Liver (tissue), 9 donors: ENCODE results near the gene GTPBP10. TPM values are rescaled to one million over a fixed set of nuclear protein-coding genes. Genes with fewer than 3 reads are reported as not detected.
"Not testable (repeated sequence)": the region's sequence is repeated elsewhere in the genome, so short reads cannot be mapped to it uniquely, and the experiment has no call there.

Experiments used
- DNase-seq: peaks from one replicate; pipeline ENCODE4 v3.0.0-alpha.2; 2017; ENCODE audit warnings: low spot score
- H3K27ac ChIP-seq, 2 donors: one replicate each; pipeline ENCODE4 v1.7.0; 2013; ENCODE audit warnings: inconsistent platforms in 2 of 2, low read length in 2 of 2, control low read depth in 1 of 2, low read depth in 1 of 2, mild to moderate bottlenecking in 1 of 2
- H3K27me3 ChIP-seq, 4 donors: one replicate each; pipeline versions ENCODE4 v1.6.1 to v1.7.0; 2013; ENCODE audit warnings: low read length in 3 of 4, inconsistent platforms in 1 of 4, mild to moderate bottlenecking in 1 of 4, moderate library complexity in 1 of 4; ENCODE audit not compliant: control insufficient read depth in 4 of 4, insufficient read depth in 4 of 4
- H3K36me3 ChIP-seq, 4 donors: one replicate each; pipeline versions ENCODE4 v1.6.1 to v1.7.0; 2013; ENCODE audit warnings: low read length in 3 of 4, mild to moderate bottlenecking in 3 of 4, low read depth in 1 of 4, moderate library complexity in 1 of 4; ENCODE audit not compliant: control insufficient read depth in 4 of 4, insufficient read depth in 3 of 4
- H3K4me1 ChIP-seq, 4 donors: one replicate each; pipeline versions ENCODE4 v1.6.1 to v1.7.0; 2013; ENCODE audit warnings: low read length in 3 of 4, mild to moderate bottlenecking in 3 of 4, moderate library complexity in 1 of 4; ENCODE audit not compliant: control insufficient read depth in 4 of 4, insufficient read depth in 4 of 4
- H3K4me3 ChIP-seq, 3 donors: one replicate each; pipeline versions ENCODE4 v1.6.1 to v1.7.0; 2013; ENCODE audit warnings: low read length in 3 of 3, control low read depth in 1 of 3, low read depth in 1 of 3, mild to moderate bottlenecking in 1 of 3
- H3K9ac ChIP-seq, 2 donors: one replicate each; pipeline ENCODE4 v1.7.0; 2013; ENCODE audit warnings: low read length in 2 of 2, mild to moderate bottlenecking in 2 of 2, moderate library complexity in 2 of 2, control low read depth in 1 of 2, low read depth in 1 of 2
- H3K9me3 ChIP-seq, 4 donors: one replicate each; pipeline versions ENCODE4 v1.6.1 to v1.7.0; 2013; ENCODE audit warnings: low read length in 3 of 4; ENCODE audit not compliant: control insufficient read depth in 4 of 4
- ATF3 ChIP-seq: IDR thresholded peaks from 2 replicates; pipeline ENCODE4 v1.6.1; 2016; ENCODE audit warnings: antibody characterized with exemption
- CTCF ChIP-seq: fragments of 150-350 bp; IDR thresholded peaks from 2 replicates; pipeline ENCODE4 v1.5.1; 2017; ENCODE audit warnings: improper control_type of control experiment, low read depth, low read length; ENCODE audit not compliant: missing input control
- EGR1 ChIP-seq, 2 donors: IDR thresholded peaks; 2 replicates each; pipeline ENCODE4 v1.6.1; 2016 to 2018; ENCODE audit warnings: antibody characterized with exemption in 2 of 2, low read depth in 2 of 2
- FOXA1 ChIP-seq: IDR thresholded peaks from 2 replicates; pipeline ENCODE4 v1.6.1; 2016; ENCODE audit warnings: antibody characterized with exemption
- GABPA ChIP-seq, 2 donors: IDR thresholded peaks in 1 of 2; conservative IDR thresholded peaks in 1 of 2; 2 replicates each; pipeline ENCODE4 v1.6.1; 2016; ENCODE audit warnings: antibody characterized with exemption in 2 of 2, mild to moderate bottlenecking in 1 of 2, moderate library complexity in 1 of 2
- HNF4A ChIP-seq, 2 donors: conservative IDR thresholded peaks; 2 replicates each; pipeline ENCODE4 v1.6.1; 2016; ENCODE audit warnings: antibody characterized with exemption in 2 of 2, mild to moderate bottlenecking in 2 of 2
- HNF4G ChIP-seq: IDR thresholded peaks from 2 replicates; pipeline ENCODE4 v1.6.1; 2016; ENCODE audit warnings: antibody characterized with exemption
- JUND ChIP-seq, 2 donors: IDR thresholded peaks; 2 replicates each; pipeline ENCODE4 v1.6.1; 2016; ENCODE audit warnings: antibody characterized with exemption in 2 of 2
- NR2F2 ChIP-seq: IDR thresholded peaks from 2 replicates; pipeline ENCODE4 v1.6.1; 2016; ENCODE audit warnings: antibody characterized with exemption
- RAD21 ChIP-seq, 2 donors: IDR thresholded peaks; 2 replicates each; pipeline ENCODE4 v1.6.1; 2016; ENCODE audit warnings: antibody characterized with exemption in 2 of 2, mild to moderate bottlenecking in 2 of 2
- RXRA ChIP-seq, 2 donors: IDR thresholded peaks; 2 replicates each; pipeline ENCODE4 v1.6.1; 2017 to 2018; ENCODE audit warnings: antibody characterized with exemption in 2 of 2, mild to moderate bottlenecking in 1 of 2
- SP1 ChIP-seq: IDR thresholded peaks from 2 replicates; pipeline ENCODE4 v1.6.1; 2018; ENCODE audit warnings: antibody characterized with exemption, mild to moderate bottlenecking
- TAF1 ChIP-seq: conservative IDR thresholded peaks from 2 replicates; pipeline ENCODE4 v1.6.1; 2016; ENCODE audit warnings: antibody characterized with exemption, mild to moderate bottlenecking
- ZBTB33 ChIP-seq: IDR thresholded peaks from 2 replicates; pipeline ENCODE4 v1.6.1; 2016; ENCODE audit warnings: antibody characterized with exemption
- WGBS: extraction: QIAGEN DNeasy Blood & Tissue Kit; methylation state at CpG from one replicate; pipeline ENCODE4 v1.1.7; 2013; 5-methylcytosine and 5-hydroxymethylcytosine counted together
- polyA plus RNA-seq, 2 donors: library from polyadenylated mRNA; stranded (reverse) in 1 of 2; unstranded in 1 of 2; fragments of 200-250 nt in 1 of 2; fragments of >200 nt in 1 of 2; fragmentation: Nextera tagmentation in 1 of 2; extraction: Ambion mirVana in 1 of 2; gene quantifications; one replicate each; pipeline versions ENCODE4 v1.2.1 to v1.2.3, GENCODE V29; 2013 to 2015
- total RNA-seq, 2 donors: library from RNA; depleted of rRNA; stranded (reverse); fragments of >200 nt; gene quantifications; one replicate each; pipeline ENCODE4 v1.2.3, GENCODE V29; 2014
- donor health status: healthy.
- donor health status: healthy.
- donor health status: healthy.
- donor health status: healthy.
- donor health status: healthy.

GTPBP10 gene
- total and polyA plus RNA-seq, 4 donors = 6.5 to 18.9 (median 12.2) TPM

GRCh38 chr7:90326500-90326899 is 20.0 kb upstream of the GTPBP10 start:
- Histone ChIP-seq H3K9me3 (no peaks in the 10 kb centered on the region), H3K27ac (no peak overlapping the region), H3K36me3 (no peaks in the 10 kb centered on the region), H3K4me1 (no peaks in the 10 kb centered on the region), H3K27me3 (peaks cover 0 to 10% (median 3%) of the 10 kb centered on the region in 4 donors), H3K4me3 (no peak overlapping the region), H3K9ac (no peak overlapping the region)
- 24% methylated on average over 1 of the region's 1 CpG for WGBS
- TF ChIP-seq TAF1 (no peak), FOXA1 (no peak)
- no peak for DNase-seq

- DNase-seq = no peak
- no peak overlapping the region for H3K9ac ChIP-seq
- TF ChIP-seq JUND (IDR thresholded peaks at IDR 0.05) = no peak
- no peak for TF ChIP-seq RXRA (IDR thresholded peaks at IDR 0.05)
- TF ChIP-seq EGR1 (IDR thresholded peaks at IDR 0.05; ENCODE audit: low read depth in 2 of 2) = no peak
- no peak for TF ChIP-seq NR2F2
- TF ChIP-seq CTCF = no peak
- TF ChIP-seq ATF3 = no peak
- TF ChIP-seq ZBTB33 = no peak
- TF ChIP-seq HNF4G = no peak
- TF ChIP-seq HNF4A (conservative IDR thresholded peaks at IDR 0.05) = no peak
- no peak for TF ChIP-seq FOXA1
- no peak for TF ChIP-seq RAD21 (IDR thresholded peaks at IDR 0.05)
- TF ChIP-seq TAF1 = no peak
- TF ChIP-seq SP1 = no peak
- TF ChIP-seq GABPA (IDR thresholded peaks at IDR 0.05 in 1 of 2, conservative IDR thresholded peaks at IDR 0.05 in 1 of 2) = no peak
- no peaks in the 10 kb centered on the region for H3K9me3 ChIP-seq
- 93% methylated on average over 48 of the region's 48 CpGs for WGBS
- H3K27me3 ChIP-seq = no peaks in the 10 kb centered on the region
- no peak overlapping the region for H3K27ac ChIP-seq
- no peak overlapping the region for H3K4me3 ChIP-seq
- no peaks in the 10 kb centered on the region for H3K36me3 ChIP-seq
- H3K4me1 ChIP-seq = peaks cover 0 to 2% (median 0%) of the 10 kb centered on the region in 4 donors
Observed at GRCh38 chr7:90334193-90334843, 12.2 kb upstream of the GTPBP10 start.

GRCh38 chr7:90334926-90335325 is 11.6 kb upstream of the GTPBP10 start:
- WGBS = 93% methylated on average over 2 of the region's 2 CpGs
- not testable (repeated sequence) for H3K9me3 ChIP-seq, DNase-seq

More at GRCh38 chr7:90334926-90335325, 11.6 kb upstream of the GTPBP10 start:
- H3K27ac ChIP-seq, H3K36me3 ChIP-seq, H3K4me3 ChIP-seq, H3K4me1 ChIP-seq, H3K27me3 ChIP-seq, H3K9ac ChIP-seq: not testable (repeated sequence)
